Left colon (tissue), 2 donors: ENCODE data around the gene CHTF18. TPM values are rescaled to one million over a fixed set of nuclear protein-coding genes. Genes with fewer than 3 reads are reported as not detected.
"Not testable (repeated sequence)": the region's sequence is repeated elsewhere in the genome, so short reads cannot be mapped to it uniquely, and the experiment has no call there.

Source experiments
- ATAC-seq: fragments of 200-7000 bp; cut with Tn5 transposase; one replicate; pipeline ENCODE4 v1.9.1; 2020; ENCODE audit warnings: mild to moderate bottlenecking, moderate library complexity
- DNase-seq, 2 donors: peaks; one replicate each; pipeline ENCODE4 v3.0.0-alpha.2; 2020
- intact Hi-C, 2 donors: fragments of 100-400 bp; cut with DNase I in 1 of 2; cut with micrococcal nuclease in 1 of 2; formaldehyde crosslinking; loops; one replicate each; pipeline versions ENCODE4 v1.11.2 to v1.14.0; 2022; cut with DNase I, micrococcal nuclease
- total RNA-seq, 2 donors: library from RNA; stranded (reverse); fragmentation: NEBNext Ultra II Directional; extraction: Animal tissue kit (Norgen Biotek cat#: 25700); gene quantifications; one replicate each; pipeline ENCODE4 v1.2.1, GENCODE V29; 2021
- donor health status: DM: no; HTN: no; CAD: no.
- donor health status: DM: yes; HTN: yes; CAD: no.

Gene CHTF18
- total RNA-seq, 2 donors from 2014 or later = 9.5 to 20.3 TPM

DNA sequence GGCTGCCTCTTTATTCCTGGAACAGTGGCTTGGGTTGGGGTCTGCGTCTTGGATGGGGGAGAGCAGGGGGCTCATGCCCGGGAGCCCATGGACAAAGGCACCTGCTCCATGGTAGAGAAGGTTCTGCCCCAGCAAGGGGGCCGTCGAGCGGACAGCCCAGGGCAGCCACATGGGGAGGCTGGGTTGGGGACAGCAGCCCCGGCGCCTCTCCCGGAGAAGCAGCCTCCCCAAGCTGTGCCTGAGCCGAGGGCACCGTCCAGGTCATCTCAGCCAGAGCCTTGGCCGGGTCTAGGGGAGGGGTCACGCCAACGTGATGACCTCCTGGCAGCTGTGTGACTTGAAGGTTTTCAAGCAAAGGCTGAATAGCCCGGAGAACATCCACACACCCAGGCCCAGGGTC, 45.0 kb downstream of the CHTF18 start:
- ATAC-seq (no peak), DNase-seq (no peak)
- intact Hi-C loops = no loop called here

DNA sequence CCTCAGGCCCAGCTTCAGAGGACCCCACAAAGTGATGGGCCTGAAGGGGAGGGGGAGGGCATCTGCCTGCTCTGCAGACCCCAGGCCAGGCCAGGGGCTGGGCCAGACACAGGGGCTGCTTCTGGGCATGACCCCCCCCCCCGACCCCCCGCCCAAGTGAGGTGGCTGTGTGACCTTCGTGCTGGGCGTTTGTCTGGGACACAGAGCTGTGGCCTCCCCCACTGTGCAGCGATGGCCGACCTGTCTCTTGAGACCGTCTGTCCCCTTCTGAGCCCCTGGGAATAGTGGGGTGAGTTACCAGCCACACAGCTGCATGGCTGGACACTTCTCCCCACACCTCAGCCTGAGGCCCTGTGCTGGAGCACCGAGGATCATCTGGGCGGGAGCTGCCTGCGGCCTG, 47.0 kb downstream of the CHTF18 start:
- intact Hi-C loops = no loop called here
- DNase-seq (no peak), ATAC-seq (no peak)

DNA sequence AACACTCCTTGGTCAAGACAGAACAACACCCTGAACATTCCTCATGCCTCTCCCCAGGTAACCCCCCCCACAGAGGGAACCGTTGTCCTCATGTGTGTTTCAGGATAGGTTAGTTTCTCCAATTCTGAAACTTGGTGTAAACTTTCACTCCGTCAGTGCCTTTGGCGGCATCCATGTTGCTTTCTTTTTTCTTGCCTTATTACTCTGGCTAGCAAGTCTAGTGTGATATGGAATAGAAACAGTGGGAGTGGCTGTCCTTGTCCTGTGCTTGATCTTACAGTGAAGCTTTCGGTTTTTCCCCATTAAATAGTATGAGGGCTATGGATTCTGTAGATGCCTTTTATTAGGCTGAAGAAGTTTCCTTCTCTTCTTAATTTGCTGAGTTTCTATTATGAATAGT, 47.8 kb downstream of the CHTF18 start:
- intact Hi-C loops = no loop called here
- DNase-seq = no peak
- no peak for ATAC-seq

GRCh38 chr16:836822-837221, 48.4 kb downstream of the CHTF18 start:
- intact Hi-C loops, ATAC-seq, DNase-seq: not testable (repeated sequence)

DNA sequence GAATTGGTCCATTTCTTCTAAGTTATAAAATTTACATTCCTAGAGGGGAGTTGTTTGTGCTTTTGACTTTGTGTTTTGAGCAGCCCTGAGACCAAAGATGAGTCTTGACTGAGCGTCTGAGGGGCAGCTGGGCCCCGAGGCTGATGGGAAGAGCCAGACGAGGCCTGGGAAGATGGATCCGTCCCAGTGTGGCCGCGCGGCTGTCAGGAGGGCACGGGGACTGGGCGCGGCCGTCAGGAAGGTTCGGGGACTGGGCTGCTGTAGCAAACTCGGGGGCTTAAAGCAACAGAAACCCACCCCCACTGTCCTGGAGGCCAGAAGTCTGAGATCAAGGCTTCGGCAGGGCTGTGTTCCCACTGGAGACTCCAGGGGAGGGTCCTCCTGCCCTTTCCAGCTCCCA, 50.3 kb downstream of the CHTF18 start:
- ATAC-seq (no peak), DNase-seq (no peak)
- intact Hi-C loops = no loop called here

GRCh38 chr16:839643-840408, 51.4 kb downstream of the CHTF18 start:
- DNase-seq (no peak), ATAC-seq (no peak)
- intact Hi-C loops = no loop called here

- intact Hi-C loops = no loop called here
- DNase-seq = no peak
- ATAC-seq = no peak
Measured at GRCh38 chr16:840561-841454, 52.4 kb downstream of the CHTF18 start.

DNA sequence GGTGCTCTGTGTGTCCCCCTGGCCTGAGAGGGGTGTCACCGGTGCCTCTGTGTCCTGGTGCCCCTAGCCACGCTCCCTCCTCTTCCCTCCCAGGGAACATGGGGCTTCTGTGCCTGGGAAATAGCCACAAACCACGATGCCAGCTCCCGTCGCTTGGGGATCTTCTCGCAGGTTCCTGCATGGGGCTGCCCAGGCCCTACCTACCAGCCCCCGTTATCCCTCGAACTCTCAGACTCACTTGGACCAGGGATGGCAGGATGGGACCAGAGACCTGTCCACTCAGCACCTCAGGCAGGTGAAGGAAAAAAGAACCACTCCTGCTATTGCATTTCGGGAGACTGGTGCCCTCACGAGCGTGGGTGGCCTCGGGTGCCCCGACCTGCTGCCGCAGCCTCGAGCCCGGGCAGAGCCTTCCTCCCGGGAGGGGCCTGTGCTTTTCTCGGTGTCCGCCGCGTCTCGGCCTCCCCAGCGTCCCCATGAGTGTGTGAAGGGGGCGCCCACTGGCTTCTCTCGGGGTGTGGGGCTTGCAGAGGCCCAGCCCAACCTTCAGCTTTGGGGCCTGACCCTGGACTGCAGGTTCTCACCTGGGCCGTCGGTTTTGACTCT, 53.1 kb downstream of the CHTF18 start:
- no peak for DNase-seq
- intact Hi-C loops = no loop called here
- no peak for ATAC-seq

- DNase-seq = no peak
- peak; percentile 27 for ATAC-seq
- intact Hi-C loops = no loop called here
Measured at GRCh38 chr16:842061-842476, 53.6 kb downstream of the CHTF18 start.

GRCh38 chr16:842711-843560, 54.5 kb downstream of the CHTF18 start:
- ATAC-seq (no peak), DNase-seq (no peak)
- intact Hi-C loops = no loop called here

DNA sequence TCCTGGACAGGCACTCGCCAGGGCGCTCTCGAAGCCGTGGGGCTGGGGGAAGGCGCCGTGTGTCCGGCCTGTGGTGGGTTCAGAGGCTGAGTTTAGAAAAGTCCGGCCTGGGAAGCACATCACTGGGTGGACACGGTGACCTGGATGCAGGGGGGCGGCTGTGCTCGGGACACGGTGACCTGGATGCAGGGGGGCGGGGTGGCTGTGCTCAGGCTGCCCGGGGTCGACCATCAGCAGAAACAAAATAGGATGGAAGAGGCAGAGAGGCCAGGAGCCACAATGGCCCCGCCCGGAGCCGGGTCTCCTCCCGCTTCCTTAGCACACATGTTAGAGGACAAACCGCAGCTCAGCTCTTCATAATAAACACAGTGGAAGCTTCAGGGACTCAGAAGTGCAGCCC, 55.4 kb downstream of the CHTF18 start:
- intact Hi-C loops = no loop called here
- ATAC-seq (no peak), DNase-seq (no peak)

GRCh38 chr16:844638-845350, 56.4 kb downstream of the CHTF18 start:
- DNase-seq (no peak), ATAC-seq (no peak)
- intact Hi-C loops = no loop called here

- intact Hi-C loops = no loop called here
- no peak for DNase-seq
- ATAC-seq = no peak
Measured at GRCh38 chr16:845351-845745, 56.9 kb downstream of the CHTF18 start.

- no peak for ATAC-seq
- intact Hi-C loops = no loop called here
Measured at GRCh38 chr16:847151-847550, 58.7 kb downstream of the CHTF18 start.

More at GRCh38 chr16:847151-847550, 58.7 kb downstream of the CHTF18 start:
- DNase-seq = no peak
